Esophagus squamous epithelium (tissue), 5 donors: Measurements from ENCODE around the gene ROR1. TPM values are rescaled to one million over a fixed set of nuclear protein-coding genes. Genes with fewer than 3 reads are reported as not detected.
"Not testable (repeated sequence)": the region's sequence is repeated elsewhere in the genome, so short reads cannot be mapped to it uniquely, and the experiment has no call there.

Experiments
- DNase-seq: peaks from one replicate; lab custom pipeline; 2025; lab: John Stamatoyannopoulos, UW
- H3K27ac ChIP-seq, 4 donors: fragments of 200-600 bp; sonication (generic); one replicate each; pipeline ENCODE4 v1.5.1; 2016 to 2019; ENCODE audit warnings: mild to moderate bottlenecking in 1 of 4
- H3K27me3 ChIP-seq, 4 donors: fragments of 200-600 bp; sonication (generic); 1 replicate in 3 of 4; 2 replicates in 1 of 4; pipeline versions ENCODE4 v1.5.1 to v1.6.0; 2017 to 2021; ENCODE audit warnings: antibody characterized with exemption in 1 of 4
- H3K36me3 ChIP-seq, 3 donors: fragments of 200-600 bp; sonication (generic); one replicate each; pipeline ENCODE4 v1.5.1; 2016 to 2019
- H3K4me1 ChIP-seq, 3 donors: fragments of 200-600 bp; sonication (generic); one replicate each; pipeline ENCODE4 v1.5.1; 2017 to 2019
- H3K4me3 ChIP-seq, 4 donors: fragments of 200-600 bp; sonication (generic); 1 replicate in 3 of 4; 2 replicates in 1 of 4; pipeline ENCODE4 v1.5.1; 2016 to 2019; ENCODE audit warnings: mild to moderate bottlenecking in 2 of 4, moderate library complexity in 1 of 4
- H3K9me3 ChIP-seq, 3 donors: fragments of 200-600 bp; sonication (generic); one replicate each; pipeline ENCODE4 v1.5.1; 2016 to 2019
- POLR2A ChIP-seq, 4 donors: fragments of 450-650 bp; IDR thresholded peaks; one replicate each; pipeline ENCODE4 v1.6.1; 2017; ENCODE audit warnings: antibody characterized with exemption in 4 of 4, mild to moderate bottlenecking in 4 of 4, moderate library complexity in 3 of 4
- WGBS, 2 donors: methylation state at CpG; one replicate each; pipeline ENCODE4 v1.1.5; 2018; 5-methylcytosine and 5-hydroxymethylcytosine counted together
- intact Hi-C: fragments of 100-400 bp; cut with DNase I; formaldehyde crosslinking; loops from one replicate; pipeline ENCODE4 v1.15.0; 2022
- total RNA-seq, 4 donors: library from RNA; depleted of rRNA; stranded (reverse); fragments of >200 nt; gene quantifications; one replicate each; pipeline ENCODE4 v1.1.0, GENCODE V29; 2016
- TF ChIP-seq, protein P1 (sequence below), 6 experiments: fragments of 450-650 bp in 4 of 6; fragments of 200-600 bp in 2 of 6; sonication (generic) in 2 of 6; IDR thresholded peaks; one replicate each; pipeline ENCODE4 v1.5.1; 2016 to 2019; ENCODE audit warnings: antibody characterized with exemption in 6 of 6, mild to moderate bottlenecking in 4 of 6, moderate library complexity in 4 of 6
- donor health status: DM: yes; HTN: yes; CAD: no.

The ROR1 gene
- total RNA-seq, 4 donors from 2014 or later = 6.6 to 15.3 (median 9.4) TPM

GRCh38 chr1:63824451-63824850 is 50.6 kb downstream of the ROR1 start:
- no peaks in the 10 kb centered on the region for H3K9me3 ChIP-seq
- no peak for DNase-seq
- intact Hi-C loops = no loop called here
- no peaks in the 10 kb centered on the region for H3K36me3 ChIP-seq
- H3K4me1 ChIP-seq = peaks cover 0 to 35% (median 14%) of the 10 kb centered on the region in 3 donors
- TF ChIP-seq, protein P1, sequence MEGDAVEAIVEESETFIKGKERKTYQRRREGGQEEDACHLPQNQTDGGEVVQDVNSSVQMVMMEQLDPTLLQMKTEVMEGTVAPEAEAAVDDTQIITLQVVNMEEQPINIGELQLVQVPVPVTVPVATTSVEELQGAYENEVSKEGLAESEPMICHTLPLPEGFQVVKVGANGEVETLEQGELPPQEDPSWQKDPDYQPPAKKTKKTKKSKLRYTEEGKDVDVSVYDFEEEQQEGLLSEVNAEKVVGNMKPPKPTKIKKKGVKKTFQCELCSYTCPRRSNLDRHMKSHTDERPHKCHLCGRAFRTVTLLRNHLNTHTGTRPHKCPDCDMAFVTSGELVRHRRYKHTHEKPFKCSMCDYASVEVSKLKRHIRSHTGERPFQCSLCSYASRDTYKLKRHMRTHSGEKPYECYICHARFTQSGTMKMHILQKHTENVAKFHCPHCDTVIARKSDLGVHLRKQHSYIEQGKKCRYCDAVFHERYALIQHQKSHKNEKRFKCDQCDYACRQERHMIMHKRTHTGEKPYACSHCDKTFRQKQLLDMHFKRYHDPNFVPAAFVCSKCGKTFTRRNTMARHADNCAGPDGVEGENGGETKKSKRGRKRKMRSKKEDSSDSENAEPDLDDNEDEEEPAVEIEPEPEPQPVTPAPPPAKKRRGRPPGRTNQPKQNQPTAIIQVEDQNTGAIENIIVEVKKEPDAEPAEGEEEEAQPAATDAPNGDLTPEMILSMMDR (IDR thresholded peaks at IDR 0.05) = no peak
- no peak overlapping the region for H3K4me3 ChIP-seq
- H3K27ac ChIP-seq = no peak overlapping the region
- no peaks in the 10 kb centered on the region for H3K27me3 ChIP-seq
- WGBS, 2 donors = 44 to 51% methylated on average over 1 of the region's 1 CpG

GRCh38 chr1:63825111-63825510 is 51.3 kb downstream of the ROR1 start:
- DNase-seq = no peak
- Histone ChIP-seq H3K9me3 (no peaks in the 10 kb centered on the region), H3K4me3 (no peak overlapping the region), H3K27ac (no peak overlapping the region), H3K27me3 (no peaks in the 10 kb centered on the region), H3K4me1 (peaks cover 0 to 42% (median 14%) of the 10 kb centered on the region in 3 donors), H3K36me3 (no peaks in the 10 kb centered on the region)
- TF ChIP-seq, protein P1 (IDR thresholded peaks at IDR 0.05) = no peak
- intact Hi-C loops = no loop called here
- WGBS, 2 donors = 71 to 90% methylated on average over 1 of the region's 1 CpG

DNA sequence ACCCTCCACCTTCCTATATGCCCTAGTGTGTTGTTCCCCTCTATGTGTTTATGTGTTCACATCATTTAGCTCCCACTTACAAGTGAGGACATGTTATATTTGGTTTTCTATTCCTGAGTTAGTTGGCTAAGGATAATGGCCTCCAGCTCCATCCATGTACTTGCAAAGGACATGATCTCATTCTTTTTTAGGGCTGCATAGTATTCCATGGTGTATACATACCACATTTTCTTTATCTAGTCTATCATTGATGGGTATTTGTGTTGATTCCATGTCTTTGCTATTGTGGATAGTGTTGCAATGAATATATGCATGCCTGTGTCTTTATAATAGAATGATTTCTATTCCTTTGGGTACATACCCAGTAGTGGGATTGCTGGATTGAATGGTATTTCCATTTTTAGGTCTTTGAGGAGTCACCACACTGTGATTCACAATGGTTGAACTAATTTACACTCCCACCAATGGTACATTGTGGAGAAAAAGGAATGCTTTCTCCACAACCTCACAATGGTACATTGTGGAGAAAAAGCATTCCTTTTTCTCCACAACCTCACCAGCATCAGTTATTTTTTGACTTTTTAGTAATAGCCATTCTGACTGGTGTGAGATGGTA is 52.5 kb downstream of the ROR1 start:
- H3K27me3 ChIP-seq, DNase-seq, H3K27ac ChIP-seq, H3K4me3 ChIP-seq, intact Hi-C loops, H3K9me3 ChIP-seq, H3K36me3 ChIP-seq: not testable (repeated sequence)
- peaks cover 0 to 44% (median 10%) of the 10 kb centered on the region in 3 donors for H3K4me1 ChIP-seq

DNA sequence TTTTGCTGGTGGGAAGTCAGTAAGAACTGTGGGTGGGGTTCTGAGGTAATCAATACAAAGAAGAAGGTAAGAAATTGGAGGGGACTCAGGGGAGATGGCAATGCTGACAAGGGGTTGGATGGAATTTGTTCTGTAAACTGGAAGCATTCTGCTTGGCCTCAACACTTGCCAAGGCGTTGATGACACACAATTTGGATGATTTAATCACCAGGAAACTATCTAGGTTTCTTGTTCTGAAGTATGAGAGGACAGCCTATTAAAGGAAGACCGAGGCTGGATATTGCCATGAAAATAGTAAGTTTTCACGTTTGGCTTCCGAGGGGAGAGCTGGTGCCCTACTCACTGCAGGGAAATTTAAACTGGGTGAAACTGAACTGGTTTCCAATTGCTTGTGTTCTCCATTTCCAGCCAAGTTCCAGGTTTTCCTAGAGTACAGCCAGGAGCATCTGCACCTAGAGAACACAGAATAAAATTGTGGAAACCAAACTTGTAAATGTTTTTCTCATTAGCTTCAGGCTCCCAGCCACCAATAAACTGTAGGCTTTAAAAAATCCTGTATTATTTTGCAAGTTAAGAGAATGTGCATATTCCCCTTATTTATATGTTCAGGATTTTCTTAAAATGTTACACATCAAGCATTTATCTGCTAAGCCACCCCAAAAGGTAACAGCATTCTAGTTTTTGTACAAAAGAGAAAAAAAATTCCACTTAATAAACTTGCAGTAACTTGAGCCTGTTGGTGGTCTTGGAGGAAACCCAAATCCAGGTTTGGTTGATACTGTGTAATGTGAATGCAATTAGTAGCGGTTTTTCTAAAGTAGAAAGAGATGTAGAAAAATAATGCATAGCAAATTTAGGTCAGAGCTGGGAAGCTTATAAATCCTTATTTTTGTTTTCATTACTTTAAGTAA is 53.8 kb downstream of the ROR1 start:
- Histone ChIP-seq H3K4me1 (peaks cover 0 to 41% (median 9%) of the 10 kb centered on the region in 3 donors), H3K27me3 (no peaks in the 10 kb centered on the region), H3K27ac (no peak overlapping the region), H3K36me3 (no peaks in the 10 kb centered on the region), H3K9me3 (no peaks in the 10 kb centered on the region), H3K4me3 (no peak overlapping the region)
- TF ChIP-seq, protein P1 (IDR thresholded peaks at IDR 0.05) = no peak
- no peak for TF ChIP-seq POLR2A (IDR thresholded peaks at IDR 0.05)
- intact Hi-C loops = no loop called here
- WGBS, 2 donors = 44 to 59% methylated on average over 5 of the region's 5 CpGs
- no peak for DNase-seq

- WGBS, 2 donors = 43 to 88% methylated on average over 1 of the region's 1 CpG
- Histone ChIP-seq H3K27me3 (no peaks in the 10 kb centered on the region), H3K4me3 (no peak overlapping the region), H3K36me3 (no peaks in the 10 kb centered on the region), H3K4me1 (peaks cover 3 to 46% (median 13%) of the 10 kb centered on the region in 3 donors), H3K27ac (no peak overlapping the region), H3K9me3 (no peaks in the 10 kb centered on the region)
- TF ChIP-seq, protein P1 (IDR thresholded peaks at IDR 0.05) = no peak
- TF ChIP-seq POLR2A (IDR thresholded peaks at IDR 0.05) = no peak
- intact Hi-C loops = no loop called here
- no peak for DNase-seq
Observed at GRCh38 chr1:63828322-63829044, 54.7 kb downstream of the ROR1 start.
